AG09309 (cell line): Measurements from ENCODE around the gene ABTB1.

ENCODE experiments used
- DNase-seq: peaks from one replicate; pipeline ENCODE4 v3.0.0-alpha.2; 2010; ENCODE audit warnings: low read depth
- H3K4me3 ChIP-seq: 2 replicates; pipeline ENCODE4 v1.5.1; 2011; ENCODE audit warnings: mild to moderate bottlenecking, low read depth, low read length, moderate library complexity; ENCODE audit not compliant: control insufficient read depth
- CTCF ChIP-seq: IDR thresholded peaks from 2 replicates; pipeline ENCODE4 v1.5.1; 2011; ENCODE audit warnings: mild to moderate bottlenecking, low read depth, low read length, inconsistent platforms; ENCODE audit not compliant: insufficient read depth, control insufficient read depth; ENCODE audit errors: missing control alignments

The ABTB1 gene

GRCh38 chr3:127658234-127658633 lies 14.5 kb upstream of the ABTB1 start:
- no peak for DNase-seq
- no peak for TF ChIP-seq CTCF
- H3K4me3 ChIP-seq: no peak overlapping the region

- TF ChIP-seq CTCF: no peak
- DNase-seq: no peak
- H3K4me3 ChIP-seq: no peak overlapping the region
Observed at GRCh38 chr3:127660621-127661251, 12.0 kb upstream of the ABTB1 start.

- TF ChIP-seq CTCF: no peak
- no peak for DNase-seq
- H3K4me3 ChIP-seq: no peak overlapping the region
Observed at GRCh38 chr3:127661600-127661999, 11.2 kb upstream of the ABTB1 start.

GRCh38 chr3:127662001-127662469 lies 10.7 kb upstream of the ABTB1 start:
- TF ChIP-seq CTCF: no peak

GRCh38 chr3:127663151-127663550 lies 9.6 kb upstream of the ABTB1 start:
- DNase-seq: no peak
- TF ChIP-seq CTCF: no peak
- no peak overlapping the region for H3K4me3 ChIP-seq

More at GRCh38 chr3:127662001-127662469, 10.7 kb upstream of the ABTB1 start:
- no peak overlapping the region for H3K4me3 ChIP-seq
- no peak for DNase-seq

- no peak for DNase-seq
- no peak for TF ChIP-seq CTCF
- H3K4me3 ChIP-seq: no peak overlapping the region
Observed at GRCh38 chr3:127665165-127665564, 7.6 kb upstream of the ABTB1 start.
